Neuronal stem cell (in vitro differentiated cells): ENCODE measurements around the gene CEACAM1.

Experiments
- DNase-seq: peaks from one replicate; pipeline ENCODE4 v3.0.0-alpha.2; 2013; ENCODE audit warnings: low spot score
- H2AFZ ChIP-seq: one replicate; pipeline ENCODE4 v1.6.1; 2013; ENCODE audit warnings: mild to moderate bottlenecking, low read length, inconsistent platforms
- H2AK5ac ChIP-seq: 2 replicates; pipeline ENCODE4 v1.6.1; 2013; ENCODE audit warnings: low read depth, mild to moderate bottlenecking, inconsistent platforms, low read length, moderate library complexity, mixed read lengths
- H2BK120ac ChIP-seq: 2 replicates; pipeline ENCODE4 v1.6.1; 2013; ENCODE audit warnings: low read depth, mild to moderate bottlenecking, inconsistent platforms, low read length, moderate library complexity, mixed read lengths
- H2BK12ac ChIP-seq: one replicate; pipeline ENCODE4 v1.6.1; 2013; ENCODE audit warnings: low read length, inconsistent platforms
- H2BK15ac ChIP-seq: 2 replicates; pipeline ENCODE4 v1.6.1; 2013; ENCODE audit warnings: mild to moderate bottlenecking, low read length, inconsistent platforms, mixed read lengths
- H2BK5ac ChIP-seq: one replicate; pipeline ENCODE4 v1.6.1; 2013; ENCODE audit warnings: inconsistent platforms, mild to moderate bottlenecking, low read length, moderate library complexity
- H3K14ac ChIP-seq: one replicate; pipeline ENCODE4 v1.6.1; 2013; ENCODE audit warnings: low read length, inconsistent platforms
- H3K18ac ChIP-seq: 2 replicates; pipeline ENCODE4 v1.6.1; 2013; ENCODE audit warnings: low read length, inconsistent platforms
- H3K23ac ChIP-seq: 2 replicates; pipeline ENCODE4 v1.6.1; 2013; ENCODE audit warnings: low read depth, mild to moderate bottlenecking, mixed read lengths, low read length, inconsistent platforms; ENCODE audit not compliant: poor library complexity
- H3K27ac ChIP-seq: replicated peaks from 3 replicates; pipeline ENCODE4 v1.5.1; 2013; ENCODE audit warnings: low read length, inconsistent platforms
- H3K27me3 ChIP-seq, 3 experiments: 2 replicates each; pipeline ENCODE4 v1.6.1; 2013; ENCODE audit warnings: low read length in 3 of 3, mild to moderate bottlenecking in 2 of 3, inconsistent platforms in 1 of 3, low read depth in 1 of 3, mixed read lengths in 1 of 3, moderate library complexity in 1 of 3; ENCODE audit not compliant: control insufficient read depth in 3 of 3, insufficient read depth in 3 of 3
- H3K36me3 ChIP-seq, 2 donors: replicated peaks in 1 of 2; 2 replicates each; pipeline ENCODE4 v1.6.1; 2013; ENCODE audit warnings: low read length in 2 of 2; ENCODE audit not compliant: control insufficient read depth in 2 of 2, insufficient read depth in 2 of 2
- H3K4ac ChIP-seq: 2 replicates; pipeline ENCODE4 v1.6.1; 2013; ENCODE audit warnings: inconsistent platforms, mild to moderate bottlenecking, low read length, moderate library complexity
- H3K4me1 ChIP-seq, 2 donors: 1 replicate in 1 of 2; 2 replicates in 1 of 2; pipeline ENCODE4 v1.6.1; 2013; ENCODE audit warnings: low read length in 2 of 2, low read depth in 1 of 2; ENCODE audit not compliant: control insufficient read depth in 2 of 2, insufficient read depth in 1 of 2
- H3K4me2 ChIP-seq: one replicate; pipeline ENCODE4 v1.6.1; 2013; ENCODE audit warnings: mild to moderate bottlenecking, low read length, inconsistent platforms; ENCODE audit not compliant: insufficient read depth, poor library complexity, severe bottlenecking
- H3K4me3 ChIP-seq, 2 donors: 2 replicates each; pipeline ENCODE4 v1.5.1; 2013; ENCODE audit warnings: low read length in 2 of 2, mild to moderate bottlenecking in 2 of 2, inconsistent platforms in 1 of 2, moderate library complexity in 1 of 2
- H3K79me1 ChIP-seq: one replicate; pipeline ENCODE4 v1.6.1; 2013; ENCODE audit warnings: low read depth, mild to moderate bottlenecking, inconsistent platforms, low read length, moderate library complexity
- H3K9ac ChIP-seq: one replicate; pipeline ENCODE4 v1.6.1; 2013; ENCODE audit warnings: mild to moderate bottlenecking, low read depth, low read length, inconsistent platforms; ENCODE audit not compliant: poor library complexity
- H3K9me3 ChIP-seq, 2 donors: replicated peaks in 1 of 2; 2 replicates each; pipeline versions ENCODE3 to v1.6.1; 2013; ENCODE audit warnings: low read length in 2 of 2, mild to moderate bottlenecking in 2 of 2, inconsistent platforms in 1 of 2, low read depth in 1 of 2, mixed read lengths in 1 of 2, moderate library complexity in 1 of 2; ENCODE audit not compliant: control insufficient read depth in 2 of 2, insufficient read depth in 1 of 2
- H4K8ac ChIP-seq: one replicate; pipeline ENCODE4 v1.6.1; 2013; ENCODE audit warnings: low read depth, mild to moderate bottlenecking, inconsistent platforms, low read length, moderate library complexity
- H4K91ac ChIP-seq: one replicate; pipeline ENCODE4 v1.6.1; 2013; ENCODE audit warnings: low read length, low read depth, mild to moderate bottlenecking, inconsistent platforms; ENCODE audit not compliant: poor library complexity
- WGBS, 2 donors: extraction: QIAGEN DNeasy Blood & Tissue Kit; methylation state at CpG; one replicate each; pipeline ENCODE4 v1.1.7; 2013; ENCODE audit warnings: missing lambda C conversion rate in 2 of 2, mixed read lengths in 1 of 2; ENCODE audit not compliant: insufficient read length in 2 of 2, insufficient replicate concordance in 1 of 2; ENCODE audit errors: extremely low coverage in 2 of 2; 5-methylcytosine and 5-hydroxymethylcytosine counted together

CEACAM1 gene

DNA sequence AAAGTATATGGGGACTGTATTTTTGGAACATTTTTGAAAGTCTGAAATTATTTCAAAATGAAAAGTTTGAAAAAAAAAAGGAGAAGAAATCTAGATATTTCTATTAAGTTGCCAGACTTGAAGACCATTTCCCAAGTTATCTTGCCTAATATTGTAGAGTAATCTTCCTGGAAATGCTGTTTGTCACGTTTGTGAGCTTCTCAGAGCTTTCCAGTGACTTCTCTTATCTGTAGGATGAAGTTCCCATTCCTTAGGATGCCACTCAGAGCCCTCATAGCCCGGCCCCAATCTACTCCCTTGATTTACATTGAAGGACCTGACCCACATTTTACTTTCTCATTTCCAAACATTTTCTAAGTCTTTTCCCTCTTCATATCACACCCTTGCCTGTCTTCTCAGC is 42.8 kb upstream of the CEACAM1 start:
- Histone ChIP-seq H3K27ac (no peak overlapping the region), H3K4ac (no peak overlapping the region), H3K4me2 (no peak overlapping the region), H2BK120ac (no peak overlapping the region), H3K14ac (no peak overlapping the region), H3K4me1 (no peaks in the 10 kb centered on the region), H3K18ac (no peak overlapping the region), H3K23ac (no peak overlapping the region), H3K4me3 (no peak overlapping the region), H4K8ac (no peak overlapping the region), H2BK5ac (no peak overlapping the region), H2BK12ac (no peak overlapping the region), H3K9me3 (no peaks in the 10 kb centered on the region), H3K79me1 (no peaks in the 10 kb centered on the region), H4K91ac (no peak overlapping the region), H2BK15ac (no peak overlapping the region), H3K27me3 (peaks cover 0 to 8% (median 0%) of the 10 kb centered on the region in 3 experiments), H2AFZ (no peak overlapping the region), H2AK5ac (no peak overlapping the region), H3K9ac (no peak overlapping the region), H3K36me3 (no peaks in the 10 kb centered on the region)
- WGBS, 2 donors, result no CpG with 5 or more reads among the region's 2 CpGs
- no peak for DNase-seq

DNA sequence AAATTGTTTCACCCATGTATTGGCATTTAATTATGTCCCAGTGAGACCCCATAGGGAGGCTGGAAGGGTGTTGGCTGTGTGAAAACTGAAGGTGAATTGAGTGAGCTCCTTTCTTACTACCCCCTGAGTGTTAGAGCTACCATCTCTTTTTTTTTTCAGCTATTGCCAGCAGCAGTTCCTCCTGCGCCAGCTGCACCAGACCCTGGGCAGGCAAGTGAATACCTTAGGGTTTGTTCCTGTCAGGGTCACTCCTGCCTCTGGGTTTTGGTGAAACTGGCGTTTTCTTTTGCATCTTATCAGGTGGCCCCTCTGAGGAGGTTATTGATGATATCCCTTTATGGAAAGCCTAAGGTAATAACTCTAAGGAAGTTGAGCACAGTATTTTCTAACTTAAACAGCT is 40.9 kb upstream of the CEACAM1 start:
- no CpG with 5 or more reads among the region's 2 CpGs for WGBS, 2 donors

DNA sequence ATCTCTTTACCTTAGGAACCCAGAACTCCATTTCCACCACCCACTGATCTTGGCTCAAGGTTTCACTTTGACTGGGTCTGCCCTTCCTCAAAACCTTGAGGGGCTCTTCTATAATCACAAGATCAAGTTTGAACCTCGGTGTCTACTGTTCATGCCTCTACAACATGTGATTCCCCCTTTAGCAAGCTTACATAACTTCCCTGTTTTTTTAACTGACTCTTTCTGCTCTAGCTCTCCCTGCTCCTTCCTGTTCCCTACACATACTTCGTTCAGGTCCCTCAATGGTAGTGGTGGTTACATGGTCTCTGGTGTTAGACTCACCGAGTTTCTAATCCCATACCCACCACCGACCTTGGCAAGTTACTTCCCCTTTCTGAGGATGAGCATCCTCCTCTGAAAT is 39.7 kb upstream of the CEACAM1 start:
- no peak for DNase-seq
- Histone ChIP-seq H2AFZ (no peak overlapping the region), H3K4me2 (no peak overlapping the region), H2BK120ac (no peak overlapping the region), H3K23ac (no peak overlapping the region), H2BK15ac (no peak overlapping the region), H2BK5ac (no peak overlapping the region), H3K27me3 (peaks cover 0 to 14% (median 0%) of the 10 kb centered on the region in 3 experiments), H2AK5ac (no peak overlapping the region), H3K4me1 (no peaks in the 10 kb centered on the region), H3K27ac (no peak overlapping the region), H3K14ac (no peak overlapping the region), H2BK12ac (no peak overlapping the region), H4K8ac (no peak overlapping the region), H3K9ac (no peak overlapping the region), H4K91ac (no peak overlapping the region), H3K79me1 (no peaks in the 10 kb centered on the region), H3K36me3 (no peaks in the 10 kb centered on the region), H3K4me3 (no peak overlapping the region), H3K9me3 (no peaks in the 10 kb centered on the region), H3K4ac (no peak overlapping the region), H3K18ac (no peak overlapping the region)
- no CpG with 5 or more reads among the region's 4 CpGs for WGBS, 2 donors

More for the DNA sequence above, 40.9 kb upstream of the CEACAM1 start:
- Histone ChIP-seq H3K79me1 (no peaks in the 10 kb centered on the region), H3K23ac (no peak overlapping the region), H3K4me3 (no peak overlapping the region), H3K36me3 (no peaks in the 10 kb centered on the region), H2BK12ac (no peak overlapping the region), H3K9me3 (no peaks in the 10 kb centered on the region), H2BK5ac (no peak overlapping the region), H3K9ac (no peak overlapping the region), H2AK5ac (no peak overlapping the region), H3K4ac (no peak overlapping the region), H3K4me2 (no peak overlapping the region), H2BK120ac (no peak overlapping the region), H3K27me3 (peaks cover 0 to 11% (median 0%) of the 10 kb centered on the region in 3 experiments), H2BK15ac (no peak overlapping the region), H2AFZ (no peak overlapping the region), H4K91ac (no peak overlapping the region), H3K18ac (no peak overlapping the region), H4K8ac (no peak overlapping the region), H3K27ac (no peak overlapping the region), H3K14ac (no peak overlapping the region), H3K4me1 (no peaks in the 10 kb centered on the region)
- DNase-seq, result no peak

DNA sequence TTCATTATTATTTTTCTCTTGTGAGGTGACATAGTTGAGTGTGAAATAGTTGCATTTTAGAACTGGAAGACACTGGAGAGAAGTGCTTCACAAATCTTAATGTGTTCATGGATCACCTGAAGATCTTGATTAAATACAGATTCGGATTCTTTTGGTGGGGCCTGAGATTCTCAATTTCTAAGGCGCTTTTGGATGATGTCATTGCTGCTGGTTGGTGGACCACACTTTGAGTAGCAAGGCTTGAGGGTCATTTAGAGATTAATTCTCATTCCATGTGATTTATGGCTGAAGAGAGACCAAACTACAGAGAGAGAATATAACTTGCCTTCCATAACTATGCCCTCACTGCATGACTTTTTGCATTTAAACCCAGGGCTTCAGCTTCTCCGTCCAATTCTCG is 39.3 kb upstream of the CEACAM1 start:
- H3K4me1 ChIP-seq, result no peaks in the 10 kb centered on the region
- no CpG with 5 or more reads among the region's 4 CpGs for WGBS, 2 donors
- H3K18ac ChIP-seq, result no peak overlapping the region
- H3K27me3 ChIP-seq, result peaks cover 0 to 14% (median 0%) of the 10 kb centered on the region in 3 experiments
- no peak overlapping the region for H2AFZ ChIP-seq
- H3K4me3 ChIP-seq, result no peak overlapping the region
- H3K9ac ChIP-seq, result no peak overlapping the region
- H3K14ac ChIP-seq, result no peak overlapping the region
- no peaks in the 10 kb centered on the region for H3K36me3 ChIP-seq
- no peak for DNase-seq
- no peak overlapping the region for H4K91ac ChIP-seq
- H2BK12ac ChIP-seq, result no peak overlapping the region
- no peak overlapping the region for H4K8ac ChIP-seq
- H2BK120ac ChIP-seq, result no peak overlapping the region
- no peak overlapping the region for H3K27ac ChIP-seq
- H3K9me3 ChIP-seq, result no peaks in the 10 kb centered on the region
- H2BK15ac ChIP-seq, result no peak overlapping the region
- H2BK5ac ChIP-seq, result no peak overlapping the region
- no peak overlapping the region for H2AK5ac ChIP-seq
- H3K4ac ChIP-seq, result no peak overlapping the region
- no peak overlapping the region for H3K23ac ChIP-seq
- H3K4me2 ChIP-seq, result no peak overlapping the region
- H3K79me1 ChIP-seq, result no peaks in the 10 kb centered on the region
